Measurements from ENCODE around the gene CADPS.

The CADPS gene

GRCh38 chr3:62895901-62896300 lies 20.7 kb upstream of the CADPS start:
- Histone ChIP-seq H3K4me3 (ENCODE audit: extremely low read depth, insufficient read depth, low read length, poor library complexity, severe bottlenecking) (no peak overlapping the region), H3K36me3 (ENCODE audit: control insufficient read depth, insufficient read depth, low read length) (no peaks in the 10 kb centered on the region), H3K27ac (ENCODE audit: low read depth, low read length, severe bottlenecking) (no peak overlapping the region), H3K9me3 (ENCODE audit: control insufficient read depth, low read length) (no peaks in the 10 kb centered on the region), H3K4me1 (ENCODE audit: control insufficient read depth, insufficient read depth, low read length, poor library complexity, severe bottlenecking) (no peaks in the 10 kb centered on the region)
- 71 to 100% methylated on average over 1 of the region's 3 CpGs for WGBS, 2 experiments (ENCODE audit: insufficient coverage in 2 of 2)

GRCh38 chr3:62892951-62893350 lies 17.7 kb upstream of the CADPS start:
- WGBS, 2 experiments (ENCODE audit: insufficient coverage in 2 of 2), result no CpG with 5 or more reads among the region's 2 CpGs
- Histone ChIP-seq H3K36me3 (ENCODE audit: control insufficient read depth, insufficient read depth, low read length) (no peaks in the 10 kb centered on the region), H3K4me3 (ENCODE audit: extremely low read depth, insufficient read depth, low read length, poor library complexity, severe bottlenecking) (no peak overlapping the region), H3K4me1 (ENCODE audit: control insufficient read depth, insufficient read depth, low read length, poor library complexity, severe bottlenecking) (no peaks in the 10 kb centered on the region), H3K9me3 (ENCODE audit: control insufficient read depth, low read length) (no peaks in the 10 kb centered on the region), H3K27ac (ENCODE audit: low read depth, low read length, severe bottlenecking) (no peak overlapping the region)

GRCh38 chr3:62892045-62892444 lies 16.8 kb upstream of the CADPS start:
- Histone ChIP-seq H3K9me3 (ENCODE audit: control insufficient read depth, low read length) (no peaks in the 10 kb centered on the region), H3K4me3 (ENCODE audit: extremely low read depth, insufficient read depth, low read length, poor library complexity, severe bottlenecking) (no peak overlapping the region), H3K36me3 (ENCODE audit: control insufficient read depth, insufficient read depth, low read length) (no peaks in the 10 kb centered on the region), H3K4me1 (ENCODE audit: control insufficient read depth, insufficient read depth, low read length, poor library complexity, severe bottlenecking) (no peaks in the 10 kb centered on the region), H3K27ac (ENCODE audit: low read depth, low read length, severe bottlenecking) (no peak overlapping the region)
- WGBS, 2 experiments (ENCODE audit: insufficient coverage in 2 of 2), result 83 to 100% methylated on average over 1 of the region's 2 CpGs

- WGBS, 2 experiments (ENCODE audit: insufficient coverage in 2 of 2), result no CpG with 5 or more reads among the region's 1 CpG
- H3K27ac ChIP-seq (ENCODE audit: low read depth, low read length, severe bottlenecking), result no peak overlapping the region
- no peaks in the 10 kb centered on the region for H3K9me3 ChIP-seq (ENCODE audit: control insufficient read depth, low read length)
- no peaks in the 10 kb centered on the region for H3K4me1 ChIP-seq (ENCODE audit: control insufficient read depth, insufficient read depth, low read length, poor library complexity, severe bottlenecking)
- no peak overlapping the region for H3K4me3 ChIP-seq (ENCODE audit: extremely low read depth, insufficient read depth, low read length, poor library complexity, severe bottlenecking)
- H3K36me3 ChIP-seq (ENCODE audit: control insufficient read depth, insufficient read depth, low read length), result no peaks in the 10 kb centered on the region
Observed at GRCh38 chr3:62888778-62889177, 13.6 kb upstream of the CADPS start.

GRCh38 chr3:62888180-62888579 lies 13.0 kb upstream of the CADPS start:
- Histone ChIP-seq H3K27ac (ENCODE audit: low read depth, low read length, severe bottlenecking) (no peak overlapping the region), H3K4me3 (ENCODE audit: extremely low read depth, insufficient read depth, low read length, poor library complexity, severe bottlenecking) (no peak overlapping the region), H3K4me1 (ENCODE audit: control insufficient read depth, insufficient read depth, low read length, poor library complexity, severe bottlenecking) (no peaks in the 10 kb centered on the region), H3K9me3 (ENCODE audit: control insufficient read depth, low read length) (no peaks in the 10 kb centered on the region), H3K36me3 (ENCODE audit: control insufficient read depth, insufficient read depth, low read length) (no peaks in the 10 kb centered on the region)
- WGBS, 2 experiments (ENCODE audit: insufficient coverage in 2 of 2), result no CpG with 5 or more reads among the region's 3 CpGs

GRCh38 chr3:62885136-62885535 lies 9.9 kb upstream of the CADPS start:
- no peaks in the 10 kb centered on the region for H3K36me3 ChIP-seq (ENCODE audit: control insufficient read depth, insufficient read depth, low read length)
- 67 to 80% methylated on average over 1 of the region's 2 CpGs for WGBS, 2 experiments (ENCODE audit: insufficient coverage in 2 of 2)

GRCh38 chr3:62884096-62884870 lies 9.1 kb upstream of the CADPS start:
- no peaks in the 10 kb centered on the region for H3K9me3 ChIP-seq (ENCODE audit: control insufficient read depth, low read length)
- H3K4me3 ChIP-seq (ENCODE audit: extremely low read depth, insufficient read depth, low read length, poor library complexity, severe bottlenecking), result no peak overlapping the region
- no peaks in the 10 kb centered on the region for H3K36me3 ChIP-seq (ENCODE audit: control insufficient read depth, insufficient read depth, low read length)
- H3K4me1 ChIP-seq (ENCODE audit: control insufficient read depth, insufficient read depth, low read length, poor library complexity, severe bottlenecking), result no peaks in the 10 kb centered on the region
- WGBS, 2 experiments (ENCODE audit: insufficient coverage in 2 of 2), result no CpG with 5 or more reads among the region's 3 CpGs
- H3K27ac ChIP-seq (ENCODE audit: low read depth, low read length, severe bottlenecking), result no peak overlapping the region

More at GRCh38 chr3:62885136-62885535, 9.9 kb upstream of the CADPS start:
- Histone ChIP-seq H3K9me3 (ENCODE audit: control insufficient read depth, low read length) (no peaks in the 10 kb centered on the region), H3K27ac (ENCODE audit: low read depth, low read length, severe bottlenecking) (no peak overlapping the region), H3K4me3 (ENCODE audit: extremely low read depth, insufficient read depth, low read length, poor library complexity, severe bottlenecking) (no peak overlapping the region), H3K4me1 (ENCODE audit: control insufficient read depth, insufficient read depth, low read length, poor library complexity, severe bottlenecking) (no peaks in the 10 kb centered on the region)

- Histone ChIP-seq H3K36me3 (ENCODE audit: control insufficient read depth, insufficient read depth, low read length) (no peaks in the 10 kb centered on the region), H3K4me1 (ENCODE audit: control insufficient read depth, insufficient read depth, low read length, poor library complexity, severe bottlenecking) (no peaks in the 10 kb centered on the region), H3K9me3 (ENCODE audit: control insufficient read depth, low read length) (no peaks in the 10 kb centered on the region), H3K27ac (ENCODE audit: low read depth, low read length, severe bottlenecking) (no peak overlapping the region), H3K4me3 (ENCODE audit: extremely low read depth, insufficient read depth, low read length, poor library complexity, severe bottlenecking) (no peak overlapping the region)
- WGBS, 2 experiments (ENCODE audit: insufficient coverage in 2 of 2), result 100% methylated on average over 1 of the region's 4 CpGs
Observed at GRCh38 chr3:62882676-62883200, 7.5 kb upstream of the CADPS start.

GRCh38 chr3:62876064-62876463 lies 848 bp upstream of the CADPS start:
- Histone ChIP-seq H3K9me3 (ENCODE audit: control insufficient read depth, low read length) (no peaks in the 10 kb centered on the region), H3K4me1 (ENCODE audit: control insufficient read depth, insufficient read depth, low read length, poor library complexity, severe bottlenecking) (peaks cover 4% of the 10 kb centered on the region), H3K27ac (ENCODE audit: low read depth, low read length, severe bottlenecking) (no peak overlapping the region), H3K36me3 (ENCODE audit: control insufficient read depth, insufficient read depth, low read length) (no peaks in the 10 kb centered on the region), H3K4me3 (ENCODE audit: extremely low read depth, insufficient read depth, low read length, poor library complexity, severe bottlenecking) (no peak overlapping the region)
- 0% methylated on average over 9 to 10 of the region's 17 CpGs for WGBS, 2 experiments (ENCODE audit: insufficient coverage in 2 of 2)

GRCh38 chr3:62875558-62876002 lies 364 bp upstream of the CADPS start:
- Histone ChIP-seq H3K36me3 (ENCODE audit: control insufficient read depth, insufficient read depth, low read length) (no peaks in the 10 kb centered on the region), H3K4me1 (ENCODE audit: control insufficient read depth, insufficient read depth, low read length, poor library complexity, severe bottlenecking) (peaks cover 4% of the 10 kb centered on the region), H3K27ac (ENCODE audit: low read depth, low read length, severe bottlenecking) (no peak overlapping the region), H3K4me3 (ENCODE audit: extremely low read depth, insufficient read depth, low read length, poor library complexity, severe bottlenecking) (peak overlapping the region; percentile 50), H3K9me3 (ENCODE audit: control insufficient read depth, low read length) (no peaks in the 10 kb centered on the region)
- 0% methylated on average over 1 of the region's 18 CpGs; no CpG with 5 or more reads in 1 of the 2 experiments for WGBS, 2 experiments (ENCODE audit: insufficient coverage in 2 of 2)

Measured in mesodermal cell (in vitro differentiated cells).